Loucy (cell line): ENCODE data around the gene UNC5A.

Experiments used
- H2AFZ ChIP-seq: fragments of 200-600 bp; sonication (generic); 2 replicates; pipeline ENCODE4 v1.6.0; 2016; ENCODE audit warnings: antibody characterized with exemption, mild to moderate bottlenecking, low read length, moderate library complexity
- H3F3A ChIP-seq: fragments of 200-600 bp; 2 replicates; pipeline ENCODE4 v1.6.0; 2016; ENCODE audit warnings: antibody characterized with exemption, low read depth, mild to moderate bottlenecking
- H3K27me3 ChIP-seq: fragments of 200-600 bp; sonication (generic); 2 replicates; pipeline ENCODE4 v1.6.1; 2014; ENCODE audit warnings: low read length, mild to moderate bottlenecking; ENCODE audit not compliant: insufficient read depth, poor library complexity, severe bottlenecking
- H3K36me3 ChIP-seq: fragments of 200-600 bp; sonication (generic); 2 replicates; pipeline ENCODE4 v1.6.1; 2016; ENCODE audit warnings: low read length; ENCODE audit not compliant: insufficient read depth
- H3K4me1 ChIP-seq: fragments of 200-600 bp; sonication (generic); 2 replicates; pipeline ENCODE4 v1.5.1; 2014; ENCODE audit warnings: low read length, mild to moderate bottlenecking; ENCODE audit not compliant: insufficient read depth, poor library complexity, severe bottlenecking
- H3K4me2 ChIP-seq: fragments of 200-600 bp; sonication (generic); 2 replicates; pipeline ENCODE4 v1.6.0; 2014; ENCODE audit warnings: antibody characterized with exemption, low read length, low read depth, mild to moderate bottlenecking; ENCODE audit not compliant: poor library complexity, severe bottlenecking
- H3K4me3 ChIP-seq: fragments of 200-600 bp; sonication (generic); 2 replicates; pipeline ENCODE4 v1.5.1; 2014; ENCODE audit warnings: low read length, mild to moderate bottlenecking, mixed read lengths; ENCODE audit not compliant: poor library complexity, severe bottlenecking
- H3K79me2 ChIP-seq: fragments of 200-600 bp; sonication (generic); 2 replicates; pipeline ENCODE4 v1.6.1; 2014; ENCODE audit warnings: low read length; ENCODE audit not compliant: insufficient read depth
- H3K9ac ChIP-seq: fragments of 200-600 bp; sonication (generic); 2 replicates; pipeline ENCODE4 v1.6.0; 2014; ENCODE audit warnings: mild to moderate bottlenecking, low read depth, low read length, moderate library complexity; ENCODE audit not compliant: poor library complexity, severe bottlenecking
- H3K9me2 ChIP-seq: fragments of 200-600 bp; sonication (generic); replicated peaks from 2 replicates; pipeline ENCODE4 v1.6.1; 2016; ENCODE audit warnings: low read depth, low read length, mixed read lengths
- H3K9me3 ChIP-seq: fragments of 200-600 bp; sonication (generic); 2 replicates; pipeline ENCODE4 v1.6.1; 2014; ENCODE audit warnings: mild to moderate bottlenecking, antibody characterized with exemption, low read length, low read depth; ENCODE audit not compliant: insufficient read depth
- H4K20me1 ChIP-seq: fragments of 200-600 bp; sonication (generic); 2 replicates; pipeline ENCODE4 v1.6.0; 2014; ENCODE audit warnings: antibody characterized with exemption, low read length, mild to moderate bottlenecking; ENCODE audit not compliant: insufficient read depth, poor library complexity, severe bottlenecking
- EZH2phosphoT487 ChIP-seq: fragments of 200-600 bp; IDR thresholded peaks from 2 replicates; pipeline ENCODE4 v1.6.1; 2018; ENCODE audit warnings: antibody characterized with exemption, mild to moderate bottlenecking, moderate library complexity, borderline replicate concordance
- TF ChIP-seq, protein P1 (sequence below): fragments of 200-600 bp; sonication (generic); conservative IDR thresholded peaks from 2 replicates; pipeline ENCODE4 v1.5.1; 2014; ENCODE audit warnings: mild to moderate bottlenecking, antibody characterized with exemption, low read length

Gene UNC5A

GRCh38 chr5:176927562-176927961 lies 117.2 kb downstream of the UNC5A start:
- Histone ChIP-seq H3K9me3 (no peaks in the 10 kb centered on the region), H3K4me2 (no peak overlapping the region), H3K4me1 (no peaks in the 10 kb centered on the region), H3F3A (no peaks in the 10 kb centered on the region), H3K9me2 (no peaks in the 10 kb centered on the region), H3K27me3 (no peaks in the 10 kb centered on the region), H3K36me3 (no peaks in the 10 kb centered on the region; the same call in 1 of the 2 replicates), H3K79me2 (no peaks in the 10 kb centered on the region), H4K20me1 (no peaks in the 10 kb centered on the region), H2AFZ (no peak overlapping the region), H3K9ac (no peak overlapping the region), H3K4me3 (no peak overlapping the region)
- TF ChIP-seq EZH2phosphoT487, result no peak
- TF ChIP-seq, protein P1, sequence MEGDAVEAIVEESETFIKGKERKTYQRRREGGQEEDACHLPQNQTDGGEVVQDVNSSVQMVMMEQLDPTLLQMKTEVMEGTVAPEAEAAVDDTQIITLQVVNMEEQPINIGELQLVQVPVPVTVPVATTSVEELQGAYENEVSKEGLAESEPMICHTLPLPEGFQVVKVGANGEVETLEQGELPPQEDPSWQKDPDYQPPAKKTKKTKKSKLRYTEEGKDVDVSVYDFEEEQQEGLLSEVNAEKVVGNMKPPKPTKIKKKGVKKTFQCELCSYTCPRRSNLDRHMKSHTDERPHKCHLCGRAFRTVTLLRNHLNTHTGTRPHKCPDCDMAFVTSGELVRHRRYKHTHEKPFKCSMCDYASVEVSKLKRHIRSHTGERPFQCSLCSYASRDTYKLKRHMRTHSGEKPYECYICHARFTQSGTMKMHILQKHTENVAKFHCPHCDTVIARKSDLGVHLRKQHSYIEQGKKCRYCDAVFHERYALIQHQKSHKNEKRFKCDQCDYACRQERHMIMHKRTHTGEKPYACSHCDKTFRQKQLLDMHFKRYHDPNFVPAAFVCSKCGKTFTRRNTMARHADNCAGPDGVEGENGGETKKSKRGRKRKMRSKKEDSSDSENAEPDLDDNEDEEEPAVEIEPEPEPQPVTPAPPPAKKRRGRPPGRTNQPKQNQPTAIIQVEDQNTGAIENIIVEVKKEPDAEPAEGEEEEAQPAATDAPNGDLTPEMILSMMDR, result no peak

- Histone ChIP-seq H3K4me2 (no peak overlapping the region), H3K27me3 (no peaks in the 10 kb centered on the region), H4K20me1 (peaks cover 2% of the 10 kb centered on the region), H3K9me3 (no peaks in the 10 kb centered on the region), H3K79me2 (no peaks in the 10 kb centered on the region), H3F3A (no peaks in the 10 kb centered on the region), H2AFZ (no peak overlapping the region), H3K4me1 (no peaks in the 10 kb centered on the region), H3K36me3 (no peaks in the 10 kb centered on the region; the same call in 1 of the 2 replicates), H3K9ac (no peak overlapping the region), H3K9me2 (no peaks in the 10 kb centered on the region), H3K4me3 (no peak overlapping the region)
- TF ChIP-seq, protein P1, result no peak
- TF ChIP-seq EZH2phosphoT487, result no peak
These were observed 119.3 kb downstream of the UNC5A start for GRCh38 chr5:176929654-176930053.
